ENCODE measurements around the gene RPRD2. TPM values are rescaled to one million over a fixed set of nuclear protein-coding genes. Genes with fewer than 3 reads are reported as not detected.
A peak's percentile ranks its signal among the peaks of the same experiment; 100 is the strongest.

RPRD2 gene
- total RNA-seq, 1 experiment from 2014 or later, result 26.7 TPM

DNA sequence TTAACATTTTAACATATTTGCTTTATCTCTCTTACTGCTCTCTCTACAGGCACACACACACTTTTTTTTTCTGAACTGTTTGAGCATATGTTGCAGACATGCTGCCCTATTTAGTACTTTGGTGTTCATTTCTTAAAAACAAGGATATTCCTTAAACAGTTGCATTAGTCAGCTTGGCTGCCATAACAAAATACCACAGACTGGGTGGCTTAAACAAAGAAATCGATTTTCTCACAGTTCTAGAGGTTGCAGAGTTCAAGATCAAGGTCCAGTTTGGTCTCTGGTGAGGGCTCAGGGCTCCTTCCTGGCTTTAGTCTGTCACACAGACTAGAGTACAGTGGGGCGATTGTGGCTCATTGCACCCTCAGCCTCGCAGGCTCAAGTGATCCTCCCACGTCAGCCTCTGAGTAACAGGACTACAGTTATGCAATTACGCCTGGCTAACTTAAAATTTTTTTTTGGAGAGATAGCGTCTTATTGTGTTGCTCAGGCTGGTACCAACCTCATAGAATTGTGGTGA lies 46.7 kb downstream of the RPRD2 start:
- H3K9ac ChIP-seq (ENCODE audit: low read length), result no peak overlapping the region
- no peaks in the 10 kb centered on the region for H3K36me3 ChIP-seq (ENCODE audit: control insufficient read depth in 1 of 2, insufficient read depth in 2 of 2, low read length in 2 of 2)
- POLR2A ChIA-PET, result no interaction called here
- no TSS peak for BruUV-seq (replicated peaks)
- H3K4me2 ChIP-seq (ENCODE audit: low read length), result no peak overlapping the region
- RAD21 ChIA-PET (ENCODE audit: low non-redundant PET in 1 of 2, low total read pairs in 2 of 2, uncharacterized antibody in 2 of 2, unreplicated experiment in 2 of 2), result no interaction called here
- no peak overlapping the region for H3K27ac ChIP-seq (ENCODE audit: low read depth, low read length)
- no peaks in the 10 kb centered on the region for H3K27me3 ChIP-seq (ENCODE audit: insufficient read depth, low read length)
- no peak overlapping the region for H2AFZ ChIP-seq (ENCODE audit: low read depth, low read length, poor library complexity, severe bottlenecking)
- CTCF ChIA-PET, result no interaction called here
- intact Hi-C loops (cut with micrococcal nuclease), result no loop called here
- ATAC-seq (peak; percentile 54; the same call in 1 of the 2 replicates), DNase-seq (ENCODE audit: low read depth, low spot score) (no peak)
- H4K20me1 ChIP-seq (ENCODE audit: insufficient read depth), result 0 out of 2 replicates have a peak, but pooled peaks cover 1% of the 10 kb centered on the region
- peaks cover 8 to 21% of the 10 kb centered on the region in 2 experiments for H3K4me1 ChIP-seq (ENCODE audit: control insufficient read depth in 1 of 2, insufficient read depth in 2 of 2, low read length in 2 of 2)
- no peaks in the 10 kb centered on the region for H3K9me3 ChIP-seq (ENCODE audit: control insufficient read depth in 1 of 2, insufficient read depth in 1 of 2, low read depth in 1 of 2, low read length in 2 of 2)
- no peak overlapping the region for H3K4me3 ChIP-seq (replicated peaks in 1 of 2; ENCODE audit: low read depth in 1 of 2, low read length in 2 of 2)
- TF ChIP-seq CBX3 (IDR thresholded peaks at IDR 0.05; ENCODE audit: low read depth), result no peak
- TF ChIP-seq ZNF274 (IDR thresholded peaks at IDR 0.05; ENCODE audit: low read depth, low read length), result no peak
- no peak for TF ChIP-seq EGR1 (IDR thresholded peaks at IDR 0.05; ENCODE audit: low read depth)
- no peak for TF ChIP-seq CEBPB (IDR thresholded peaks at IDR 0.05; ENCODE audit: low read depth)
- TF ChIP-seq SP1 (IDR thresholded peaks at IDR 0.05; ENCODE audit: low read depth), result no peak
- no peak for TF ChIP-seq TCF7L2 (IDR thresholded peaks at IDR 0.05; ENCODE audit: borderline replicate concordance, extremely low read depth, insufficient read depth, insufficient read length)
- TF ChIP-seq ZFX (IDR thresholded peaks at IDR 0.05), result no peak
- no peak for TF ChIP-seq EZH2phosphoT487 (IDR thresholded peaks at IDR 0.05; ENCODE audit: borderline replicate concordance)
- TF ChIP-seq POLR2AphosphoS5 (IDR thresholded peaks at IDR 0.05; ENCODE audit: low read depth, low read length), result no peak
- TF ChIP-seq, protein P1, sequence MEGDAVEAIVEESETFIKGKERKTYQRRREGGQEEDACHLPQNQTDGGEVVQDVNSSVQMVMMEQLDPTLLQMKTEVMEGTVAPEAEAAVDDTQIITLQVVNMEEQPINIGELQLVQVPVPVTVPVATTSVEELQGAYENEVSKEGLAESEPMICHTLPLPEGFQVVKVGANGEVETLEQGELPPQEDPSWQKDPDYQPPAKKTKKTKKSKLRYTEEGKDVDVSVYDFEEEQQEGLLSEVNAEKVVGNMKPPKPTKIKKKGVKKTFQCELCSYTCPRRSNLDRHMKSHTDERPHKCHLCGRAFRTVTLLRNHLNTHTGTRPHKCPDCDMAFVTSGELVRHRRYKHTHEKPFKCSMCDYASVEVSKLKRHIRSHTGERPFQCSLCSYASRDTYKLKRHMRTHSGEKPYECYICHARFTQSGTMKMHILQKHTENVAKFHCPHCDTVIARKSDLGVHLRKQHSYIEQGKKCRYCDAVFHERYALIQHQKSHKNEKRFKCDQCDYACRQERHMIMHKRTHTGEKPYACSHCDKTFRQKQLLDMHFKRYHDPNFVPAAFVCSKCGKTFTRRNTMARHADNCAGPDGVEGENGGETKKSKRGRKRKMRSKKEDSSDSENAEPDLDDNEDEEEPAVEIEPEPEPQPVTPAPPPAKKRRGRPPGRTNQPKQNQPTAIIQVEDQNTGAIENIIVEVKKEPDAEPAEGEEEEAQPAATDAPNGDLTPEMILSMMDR (IDR thresholded peaks at IDR 0.05 in 2 of 3, conservative IDR thresholded peaks at IDR 0.05 in 1 of 3; ENCODE audit: borderline replicate concordance in 1 of 3, insufficient read depth in 1 of 3, low read depth in 2 of 3, low read length in 2 of 3), result no peak
- TF ChIP-seq RAD21 (IDR thresholded peaks at IDR 0.05; ENCODE audit: low read depth), result no peak
- TF ChIP-seq JUND (IDR thresholded peaks at IDR 0.05), result no peak
- TF ChIP-seq YY1 (IDR thresholded peaks at IDR 0.05; ENCODE audit: extremely low read depth, insufficient replicate concordance, low read depth, low read length), result no peak
- no peaks in the 10 kb centered on the region for H3K9me2 ChIP-seq (ENCODE audit: insufficient read depth)
- peaks cover 76% of the 10 kb centered on the region for H3K79me2 ChIP-seq (ENCODE audit: insufficient read depth, low read length)
